ENCODE measurements around the gene CNPY1. TPM values are rescaled to one million over a fixed set of nuclear protein-coding genes. Genes with fewer than 3 reads are reported as not detected.

Gene CNPY1
- total RNA-seq, 1 donor from 2014 or later, result not detected

DNA sequence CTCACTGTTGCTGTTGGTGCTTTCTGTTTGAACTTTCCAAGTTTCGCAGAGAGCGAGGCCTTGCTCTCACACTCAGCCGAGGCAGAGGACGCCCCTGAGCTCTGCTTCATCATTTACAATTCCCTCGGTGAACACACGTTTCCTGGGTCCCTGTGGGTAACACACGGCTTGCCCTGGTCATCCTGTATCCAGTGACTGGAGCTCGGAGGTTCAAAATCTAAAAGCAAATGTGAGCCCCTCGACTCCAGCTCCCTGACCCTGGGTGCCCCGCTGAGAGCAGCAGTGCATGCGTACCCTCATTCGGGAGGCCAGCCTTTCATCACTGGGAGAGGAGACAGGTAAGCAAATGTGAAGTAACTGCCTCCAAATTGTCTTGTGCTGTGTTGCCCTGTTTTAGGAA, 5.8 kb downstream of the CNPY1 start:
- H3K27ac ChIP-seq (ENCODE audit: low read depth, low read length), result no peak overlapping the region
- no peak for DNase-seq (ENCODE audit: low read depth)
- Mint-ChIP-seq H3K4me1 (ENCODE audit: low read depth, unreplicated experiment) (peaks cover 7% of the 10 kb centered on the region), H3K9me3 (ENCODE audit: unreplicated experiment) (peaks cover 2% of the 10 kb centered on the region), H3K27me3 (ENCODE audit: low read depth, unreplicated experiment) (peaks cover 59% of the 10 kb centered on the region), H3K4me3 (ENCODE audit: unreplicated experiment) (no peak overlapping the region), H3K36me3 (ENCODE audit: low read depth, unreplicated experiment) (no peaks in the 10 kb centered on the region), H3K27ac (ENCODE audit: unreplicated experiment) (no peak overlapping the region)
- H3K4me3 ChIP-seq (ENCODE audit: insufficient read depth, low read depth, low read length), result no peak overlapping the region
- no peaks in the 10 kb centered on the region for H3K9me3 ChIP-seq (ENCODE audit: insufficient read depth, low read depth, low read length)
- H3K9ac ChIP-seq (ENCODE audit: low read length), result no peak overlapping the region
- no peaks in the 10 kb centered on the region for H3K79me2 ChIP-seq (ENCODE audit: insufficient read depth, low read length)
- TF ChIP-seq, protein P1, sequence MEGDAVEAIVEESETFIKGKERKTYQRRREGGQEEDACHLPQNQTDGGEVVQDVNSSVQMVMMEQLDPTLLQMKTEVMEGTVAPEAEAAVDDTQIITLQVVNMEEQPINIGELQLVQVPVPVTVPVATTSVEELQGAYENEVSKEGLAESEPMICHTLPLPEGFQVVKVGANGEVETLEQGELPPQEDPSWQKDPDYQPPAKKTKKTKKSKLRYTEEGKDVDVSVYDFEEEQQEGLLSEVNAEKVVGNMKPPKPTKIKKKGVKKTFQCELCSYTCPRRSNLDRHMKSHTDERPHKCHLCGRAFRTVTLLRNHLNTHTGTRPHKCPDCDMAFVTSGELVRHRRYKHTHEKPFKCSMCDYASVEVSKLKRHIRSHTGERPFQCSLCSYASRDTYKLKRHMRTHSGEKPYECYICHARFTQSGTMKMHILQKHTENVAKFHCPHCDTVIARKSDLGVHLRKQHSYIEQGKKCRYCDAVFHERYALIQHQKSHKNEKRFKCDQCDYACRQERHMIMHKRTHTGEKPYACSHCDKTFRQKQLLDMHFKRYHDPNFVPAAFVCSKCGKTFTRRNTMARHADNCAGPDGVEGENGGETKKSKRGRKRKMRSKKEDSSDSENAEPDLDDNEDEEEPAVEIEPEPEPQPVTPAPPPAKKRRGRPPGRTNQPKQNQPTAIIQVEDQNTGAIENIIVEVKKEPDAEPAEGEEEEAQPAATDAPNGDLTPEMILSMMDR (IDR thresholded peaks at IDR 0.05; ENCODE audit: insufficient read depth, low read depth, low read length), result no peak
- TF ChIP-seq EZH2 (IDR thresholded peaks at IDR 0.05; ENCODE audit: insufficient read depth, low read length), result no peak
- no peaks in the 10 kb centered on the region for H3K4me1 ChIP-seq (ENCODE audit: insufficient read depth, low read length)
- H4K20me1 ChIP-seq (ENCODE audit: insufficient read depth, low read length), result no peaks in the 10 kb centered on the region
- peaks cover 8% of the 10 kb centered on the region for H3K27me3 ChIP-seq (ENCODE audit: insufficient read depth, low read length)
- no peaks in the 10 kb centered on the region for H3K36me3 ChIP-seq (ENCODE audit: insufficient read depth, low read length)
- no peak overlapping the region for H3K4me2 ChIP-seq (ENCODE audit: low read length)
- no peak overlapping the region for H2AFZ ChIP-seq (ENCODE audit: low read depth, low read length)
- FAIRE-seq, result no peak

DNA sequence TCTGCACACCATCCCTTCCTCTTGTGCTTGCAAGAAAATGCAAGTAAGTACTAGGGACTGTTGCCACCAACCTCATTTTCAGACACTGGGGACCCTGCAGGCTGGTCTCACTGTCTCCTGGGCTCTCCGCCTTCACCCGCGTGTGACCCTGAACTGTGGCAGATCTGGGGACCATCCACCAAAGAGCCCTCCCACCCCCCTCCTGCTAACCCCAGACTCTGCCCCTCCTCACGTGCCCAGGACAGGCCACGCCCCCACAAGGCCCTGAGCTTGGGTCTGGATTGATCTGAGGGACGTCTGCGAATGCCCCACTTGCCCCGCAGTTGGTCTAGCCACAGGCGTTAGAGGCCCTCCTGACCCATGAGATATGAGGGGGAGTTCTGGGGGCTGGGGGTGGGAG, 8.1 kb downstream of the CNPY1 start:
- no peak for FAIRE-seq

DNA sequence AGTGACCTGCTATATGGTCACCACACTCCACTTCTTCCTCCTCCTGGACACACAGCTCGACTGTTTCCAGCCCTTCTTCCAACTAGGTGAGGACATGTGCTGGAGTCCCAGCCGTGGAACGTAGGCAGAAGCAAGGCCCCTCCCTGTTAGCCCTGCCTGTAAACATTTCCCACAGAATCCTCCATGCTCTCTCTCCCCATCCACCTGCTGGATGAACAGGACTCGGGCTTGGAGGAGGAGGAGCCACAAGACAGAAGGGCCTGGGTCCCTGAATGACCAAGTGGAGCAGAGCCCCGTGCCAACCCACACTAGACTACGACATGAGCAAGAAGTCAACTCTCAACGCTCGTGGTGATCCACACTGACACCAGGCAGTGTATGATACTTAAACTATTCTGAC, 9.9 kb downstream of the CNPY1 start:
- Histone ChIP-seq H4K20me1 (ENCODE audit: insufficient read depth, low read length) (no peaks in the 10 kb centered on the region), H3K36me3 (ENCODE audit: insufficient read depth, low read length) (no peaks in the 10 kb centered on the region), H3K79me2 (ENCODE audit: insufficient read depth, low read length) (no peaks in the 10 kb centered on the region), H3K4me2 (ENCODE audit: low read length) (no peak overlapping the region), H3K4me3 (ENCODE audit: insufficient read depth, low read depth, low read length) (no peak overlapping the region), H3K27ac (ENCODE audit: low read depth, low read length) (no peak overlapping the region), H3K9ac (ENCODE audit: low read length) (no peak overlapping the region), H3K9me3 (ENCODE audit: insufficient read depth, low read depth, low read length) (no peaks in the 10 kb centered on the region), H3K27me3 (ENCODE audit: insufficient read depth, low read length) (peaks cover 40% of the 10 kb centered on the region), H3K4me1 (ENCODE audit: insufficient read depth, low read length) (peaks cover 4% of the 10 kb centered on the region), H2AFZ (ENCODE audit: low read depth, low read length) (no peak overlapping the region)
- H3K9me3 Mint-ChIP-seq (ENCODE audit: unreplicated experiment), result peaks cover 2% of the 10 kb centered on the region
- H3K4me3 Mint-ChIP-seq (ENCODE audit: unreplicated experiment), result no peak overlapping the region
- H3K27me3 Mint-ChIP-seq (ENCODE audit: low read depth, unreplicated experiment), result peaks cover 79% of the 10 kb centered on the region
- H3K27ac Mint-ChIP-seq (ENCODE audit: unreplicated experiment), result no peak overlapping the region
- H3K4me1 Mint-ChIP-seq (ENCODE audit: low read depth, unreplicated experiment), result no peaks in the 10 kb centered on the region
- FAIRE-seq (no peak), DNase-seq (ENCODE audit: low read depth) (no peak)
- TF ChIP-seq EZH2 (IDR thresholded peaks at IDR 0.05; ENCODE audit: insufficient read depth, low read length), result no peak
- TF ChIP-seq, protein P1 (IDR thresholded peaks at IDR 0.05; ENCODE audit: insufficient read depth, low read depth, low read length), result no peak
- H3K36me3 Mint-ChIP-seq (ENCODE audit: low read depth, unreplicated experiment), result no peaks in the 10 kb centered on the region

More for the DNA sequence above, 8.1 kb downstream of the CNPY1 start:
- Mint-ChIP-seq H3K4me1 (ENCODE audit: low read depth, unreplicated experiment) (peaks cover 3% of the 10 kb centered on the region), H3K27ac (ENCODE audit: unreplicated experiment) (no peak overlapping the region), H3K4me3 (ENCODE audit: unreplicated experiment) (no peak overlapping the region), H3K9me3 (ENCODE audit: unreplicated experiment) (peaks cover 2% of the 10 kb centered on the region), H3K27me3 (ENCODE audit: low read depth, unreplicated experiment) (peaks cover 69% of the 10 kb centered on the region), H3K36me3 (ENCODE audit: low read depth, unreplicated experiment) (no peaks in the 10 kb centered on the region)
- no peak for TF ChIP-seq EZH2 (IDR thresholded peaks at IDR 0.05; ENCODE audit: insufficient read depth, low read length)
- TF ChIP-seq, protein P1 (IDR thresholded peaks at IDR 0.05; ENCODE audit: insufficient read depth, low read depth, low read length), result no peak
- H4K20me1 ChIP-seq (ENCODE audit: insufficient read depth, low read length), result no peaks in the 10 kb centered on the region
- peaks cover 23% of the 10 kb centered on the region for H3K27me3 ChIP-seq (ENCODE audit: insufficient read depth, low read length)
- H3K79me2 ChIP-seq (ENCODE audit: insufficient read depth, low read length), result no peaks in the 10 kb centered on the region
- no peaks in the 10 kb centered on the region for H3K36me3 ChIP-seq (ENCODE audit: insufficient read depth, low read length)
- H3K4me2 ChIP-seq (ENCODE audit: low read length), result no peak overlapping the region
- H3K9me3 ChIP-seq (ENCODE audit: insufficient read depth, low read depth, low read length), result no peaks in the 10 kb centered on the region
- no peak for DNase-seq (ENCODE audit: low read depth)
- no peak overlapping the region for H2AFZ ChIP-seq (ENCODE audit: low read depth, low read length)
- H3K27ac ChIP-seq (ENCODE audit: low read depth, low read length), result no peak overlapping the region
- H3K4me3 ChIP-seq (ENCODE audit: insufficient read depth, low read depth, low read length), result no peak overlapping the region
- H3K9ac ChIP-seq (ENCODE audit: low read length), result no peak overlapping the region
- no peaks in the 10 kb centered on the region for H3K4me1 ChIP-seq (ENCODE audit: insufficient read depth, low read length)
